Measurements from ENCODE around the gene VPS4B. TPM values are rescaled to one million over a fixed set of nuclear protein-coding genes. Genes with fewer than 3 reads are reported as not detected.

VPS4B gene
- total RNA-seq, 2 donors from 2014 or later = 28.3 to 31.7 TPM

GRCh38 chr18:63421514-63421913 lies 762 bp downstream of the VPS4B start:
- intact Hi-C loops (cut with DNase I) = loop anchor here (10.0 kb wide), 2 partner anchors 297 to 897 kb away; partner anchors contain the start of gene ZCCHC2

GRCh38 chr18:63412953-63413352 lies 9.3 kb downstream of the VPS4B start:
- TF ChIP-seq POLR2AphosphoS5 (IDR thresholded peaks at IDR 0.05) (no peak), POLR2A (IDR thresholded peaks at IDR 0.05) (no peak), CTCF (IDR thresholded peaks at IDR 0.05) (no peak)
- Histone ChIP-seq H3K27ac (no peak overlapping the region), H3K4me1 (replicated peaks) (no peaks in the 10 kb centered on the region), H3K36me3 (peaks cover 4 to 7% of the 10 kb centered on the region in 2 donors), H3K4me3 (no peak overlapping the region), H3K9me3 (no peaks in the 10 kb centered on the region), H3K27me3 (replicated peaks; ENCODE audit: insufficient read depth) (no peaks in the 10 kb centered on the region)
- WGBS = 72% methylated on average over 4 of the region's 4 CpGs
- DNase-seq (ENCODE audit: low spot score) = no peak
- intact Hi-C loops (cut with DNase I) = no loop called here

More at GRCh38 chr18:63421514-63421913, 762 bp downstream of the VPS4B start:
- H3K27me3 ChIP-seq (replicated peaks; ENCODE audit: insufficient read depth) = no peaks in the 10 kb centered on the region
- peak overlapping the region; percentile 90 to 93 for H3K27ac ChIP-seq
- H3K4me3 ChIP-seq = peak overlapping the region; percentile 62 to 70
- no peaks in the 10 kb centered on the region for H3K36me3 ChIP-seq
- DNase-seq (ENCODE audit: low spot score) = no peak
- H3K9me3 ChIP-seq = no peaks in the 10 kb centered on the region
- H3K4me1 ChIP-seq (replicated peaks) = no peaks in the 10 kb centered on the region
- TF ChIP-seq POLR2A (IDR thresholded peaks at IDR 0.05) = no peak
- no peak for TF ChIP-seq CTCF (IDR thresholded peaks at IDR 0.05)
- no peak for TF ChIP-seq POLR2AphosphoS5 (IDR thresholded peaks at IDR 0.05)
- WGBS = 12% methylated on average over 6 of the region's 6 CpGs

GRCh38 chr18:63410792-63411191 lies 11.5 kb downstream of the VPS4B start:
- no peak for TF ChIP-seq CTCF (IDR thresholded peaks at IDR 0.05)
- TF ChIP-seq POLR2A (IDR thresholded peaks at IDR 0.05) = no peak
- TF ChIP-seq POLR2AphosphoS5 (IDR thresholded peaks at IDR 0.05) = no peak
- Histone ChIP-seq H3K9me3 (no peaks in the 10 kb centered on the region), H3K27me3 (replicated peaks; ENCODE audit: insufficient read depth) (no peaks in the 10 kb centered on the region), H3K27ac (no peak overlapping the region), H3K4me1 (replicated peaks) (peaks cover 5% of the 10 kb centered on the region), H3K36me3 (peaks cover 4 to 7% of the 10 kb centered on the region in 2 donors), H3K4me3 (no peak overlapping the region)
- WGBS = 49% methylated on average over 4 of the region's 4 CpGs
- no peak for DNase-seq (ENCODE audit: low spot score)
- intact Hi-C loops (cut with DNase I) = no loop called here

GRCh38 chr18:63409301-63409700 lies 13.0 kb downstream of the VPS4B start:
- Histone ChIP-seq H3K4me3 (no peak overlapping the region), H3K27ac (no peak overlapping the region), H3K4me1 (replicated peaks) (peaks cover 5% of the 10 kb centered on the region), H3K27me3 (replicated peaks; ENCODE audit: insufficient read depth) (no peaks in the 10 kb centered on the region), H3K9me3 (no peaks in the 10 kb centered on the region), H3K36me3 (peaks cover 4 to 7% of the 10 kb centered on the region in 2 donors)
- TF ChIP-seq CTCF (IDR thresholded peaks at IDR 0.05) (no peak), POLR2A (IDR thresholded peaks at IDR 0.05) (no peak), POLR2AphosphoS5 (IDR thresholded peaks at IDR 0.05) (peak; percentile 14)
- intact Hi-C loops (cut with DNase I) = no loop called here
- DNase-seq (ENCODE audit: low spot score) = no peak
- 71% methylated on average over 5 of the region's 5 CpGs for WGBS

GRCh38 chr18:63407734-63408133 lies 14.5 kb downstream of the VPS4B start:
- H3K4me3 ChIP-seq = no peak overlapping the region
- no peak overlapping the region for H3K27ac ChIP-seq
- no peaks in the 10 kb centered on the region for H3K27me3 ChIP-seq (replicated peaks; ENCODE audit: insufficient read depth)
- TF ChIP-seq POLR2AphosphoS5 (IDR thresholded peaks at IDR 0.05) (no peak), CTCF (IDR thresholded peaks at IDR 0.05) (no peak), POLR2A (IDR thresholded peaks at IDR 0.05) (no peak)
- no peaks in the 10 kb centered on the region for H3K9me3 ChIP-seq
- peaks cover 5% of the 10 kb centered on the region for H3K4me1 ChIP-seq (replicated peaks)
- no peak for DNase-seq (ENCODE audit: low spot score)
- intact Hi-C loops (cut with DNase I) = no loop called here
- peaks cover 3 to 4% of the 10 kb centered on the region in 2 donors for H3K36me3 ChIP-seq
- 65% methylated on average over 1 of the region's 1 CpG for WGBS

All from prostate gland (tissue), 2 donors.